ACHN (cell line): ENCODE results near the gene MEGF11.
A peak's percentile ranks its signal among the peaks of the same experiment; 100 is the strongest.

Source experiments
- DNase-seq: peaks from one replicate; pipeline ENCODE4 v3.0.0-alpha.2; 2015
- in situ Hi-C: cut with HindIII; loops from 2 replicates; pipeline ENCODE4 v1.10.0; 2017; ENCODE audit warnings: low sequenced_read_pairs, low pct_ligation_motif_present, low pct_unique_long_range_greater_than_20kb

The MEGF11 gene

DNA sequence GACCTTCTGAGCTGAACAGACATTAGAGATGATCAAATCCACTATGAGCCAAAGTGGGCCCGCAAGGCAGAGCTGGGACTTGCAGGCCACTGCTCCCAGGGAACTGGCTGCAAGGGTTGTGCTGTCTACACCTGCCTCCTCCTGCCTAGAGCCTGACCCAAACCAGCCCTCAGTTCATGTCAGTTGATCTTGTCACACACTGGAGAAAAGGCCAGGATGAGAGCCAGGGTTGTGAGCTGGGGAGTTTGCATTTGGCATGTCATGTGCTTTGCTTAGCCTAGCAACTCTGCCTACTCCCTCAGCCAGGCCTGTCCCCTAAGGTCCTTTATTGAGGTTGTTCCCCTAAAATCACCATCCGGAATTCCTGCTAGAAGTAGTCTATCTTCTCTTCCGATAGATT, 316.5 kb downstream of the MEGF11 start:
- no peak for DNase-seq

GRCh38 chr15:65936282-65936681, 317.3 kb downstream of the MEGF11 start:
- in situ Hi-C loops, result no loop called here
- DNase-seq, result no peak

More for the DNA sequence above, 316.5 kb downstream of the MEGF11 start:
- in situ Hi-C loops, result no loop called here

GRCh38 chr15:65935391-65935790, 318.2 kb downstream of the MEGF11 start:
- no peak for DNase-seq
- in situ Hi-C loops, result no loop called here

- DNase-seq, result no peak
- in situ Hi-C loops, result no loop called here
Observed at GRCh38 chr15:65931221-65931620, 322.3 kb downstream of the MEGF11 start.

DNA sequence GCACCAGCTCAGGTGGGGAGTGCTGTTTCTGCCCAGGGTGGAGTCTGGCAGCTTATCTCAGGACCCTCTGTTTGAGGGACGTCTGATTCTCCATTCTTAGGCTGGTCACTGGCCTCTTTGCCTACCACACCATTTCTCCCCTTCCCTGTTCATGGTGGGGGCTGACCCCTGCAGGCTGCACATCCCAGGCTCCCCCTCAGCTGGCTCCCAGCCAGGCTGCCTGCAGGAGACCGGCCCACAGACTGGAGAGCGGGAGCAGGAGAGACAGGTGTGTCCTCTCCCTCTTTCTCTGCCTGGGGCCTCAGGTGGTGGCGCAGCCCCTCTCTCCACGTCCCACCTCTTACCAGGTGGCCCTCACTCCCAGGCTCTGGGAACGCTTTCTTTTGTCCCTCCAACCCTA, 323.4 kb downstream of the MEGF11 start:
- in situ Hi-C loops, result no loop called here
- DNase-seq, result no peak

DNA sequence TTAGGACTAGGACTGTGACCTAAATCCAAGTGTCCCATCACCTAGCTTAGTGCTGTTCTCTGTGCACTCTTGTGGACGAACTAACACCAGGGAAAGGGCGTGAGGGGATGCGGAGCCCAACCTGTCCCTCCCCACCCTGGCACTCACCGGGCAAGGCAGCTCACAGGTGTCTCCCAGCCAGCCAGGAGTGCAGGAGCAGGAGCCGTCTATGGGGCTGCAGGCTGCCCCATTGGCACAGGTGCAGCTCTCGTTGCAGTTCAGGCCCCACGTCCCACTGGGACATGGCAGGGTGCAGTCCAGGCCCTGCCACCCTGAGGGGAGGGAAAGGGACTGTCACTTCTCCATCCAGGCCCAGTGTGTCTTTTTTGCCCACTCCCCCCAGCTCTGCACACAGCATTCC, 324.0 kb downstream of the MEGF11 start:
- in situ Hi-C loops, result no loop called here
- no peak for DNase-seq

DNA sequence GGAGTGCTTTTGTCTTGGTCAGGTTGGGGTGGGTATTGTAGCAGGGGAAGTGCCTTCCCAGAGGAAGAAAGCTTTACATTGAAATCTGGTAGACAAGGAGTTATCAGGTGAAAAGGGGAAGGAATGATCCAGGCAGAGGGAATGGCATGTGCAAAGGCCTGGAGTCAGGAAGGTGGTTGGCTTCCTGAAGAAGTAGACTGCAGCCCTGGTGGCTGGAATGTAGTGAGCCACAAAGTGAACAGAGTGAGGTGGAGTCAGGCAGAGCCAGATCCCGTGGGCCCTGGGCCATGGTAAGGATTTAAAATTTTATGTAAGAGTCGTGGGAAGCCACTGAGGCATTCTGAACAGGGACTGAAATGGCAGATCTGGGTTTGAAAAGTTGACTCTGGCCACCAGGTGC, 326.0 kb downstream of the MEGF11 start:
- in situ Hi-C loops, result no loop called here
- DNase-seq, result peak; percentile 2

- in situ Hi-C loops, result no loop called here
- DNase-seq, result no peak
Observed at GRCh38 chr15:65926899-65927298, 326.7 kb downstream of the MEGF11 start.

- in situ Hi-C loops, result no loop called here
- DNase-seq, result no peak
Observed at GRCh38 chr15:65926459-65926858, 327.1 kb downstream of the MEGF11 start.

- in situ Hi-C loops, result no loop called here
- DNase-seq, result no peak
Observed at GRCh38 chr15:65925338-65925737, 328.2 kb downstream of the MEGF11 start.

DNA sequence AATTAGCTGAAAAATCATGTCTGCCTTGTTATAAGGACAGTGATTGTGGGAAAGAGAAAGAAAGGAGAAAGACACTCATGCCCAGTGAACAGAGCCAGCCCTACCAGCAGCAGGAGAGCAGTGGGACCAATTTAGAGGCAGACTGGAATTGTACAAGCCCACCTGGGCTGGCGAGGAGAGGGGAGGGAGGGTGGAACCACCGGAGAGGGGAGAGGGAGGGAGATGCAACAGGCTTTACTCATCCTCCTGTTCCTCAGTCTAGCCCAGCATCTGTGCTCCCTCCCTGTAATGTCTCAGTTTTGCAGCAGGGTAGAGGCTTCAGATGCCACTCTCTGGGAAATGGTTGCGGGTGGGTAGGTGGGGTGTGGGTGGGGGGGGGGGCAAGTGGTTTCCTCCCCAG, 329.5 kb downstream of the MEGF11 start:
- in situ Hi-C loops, result no loop called here
- DNase-seq, result no peak

DNA sequence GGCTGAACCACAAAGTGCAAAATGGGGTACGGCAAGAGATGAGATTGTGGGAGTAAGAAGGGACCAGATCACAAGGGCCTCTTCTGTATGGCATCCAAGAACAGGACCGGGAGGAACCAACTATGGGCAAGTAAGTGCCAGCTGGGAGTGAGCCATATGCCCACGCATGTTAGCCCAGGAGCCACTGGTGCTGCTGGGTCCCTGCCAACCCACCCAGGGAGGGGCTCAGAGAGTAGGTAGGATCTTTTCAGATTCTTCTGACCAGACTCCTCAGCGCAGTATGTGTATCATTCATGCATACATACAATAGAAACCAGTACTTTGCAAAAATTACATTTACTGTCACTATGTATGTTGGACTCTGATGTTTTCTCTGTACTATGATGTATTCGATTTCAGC, 330.3 kb downstream of the MEGF11 start:
- in situ Hi-C loops, result no loop called here
- no peak for DNase-seq

GRCh38 chr15:65922621-65923020, 330.9 kb downstream of the MEGF11 start:
- in situ Hi-C loops, result no loop called here
- no peak for DNase-seq

GRCh38 chr15:65921780-65922179, 331.8 kb downstream of the MEGF11 start:
- in situ Hi-C loops, result no loop called here
- DNase-seq, result no peak

DNA sequence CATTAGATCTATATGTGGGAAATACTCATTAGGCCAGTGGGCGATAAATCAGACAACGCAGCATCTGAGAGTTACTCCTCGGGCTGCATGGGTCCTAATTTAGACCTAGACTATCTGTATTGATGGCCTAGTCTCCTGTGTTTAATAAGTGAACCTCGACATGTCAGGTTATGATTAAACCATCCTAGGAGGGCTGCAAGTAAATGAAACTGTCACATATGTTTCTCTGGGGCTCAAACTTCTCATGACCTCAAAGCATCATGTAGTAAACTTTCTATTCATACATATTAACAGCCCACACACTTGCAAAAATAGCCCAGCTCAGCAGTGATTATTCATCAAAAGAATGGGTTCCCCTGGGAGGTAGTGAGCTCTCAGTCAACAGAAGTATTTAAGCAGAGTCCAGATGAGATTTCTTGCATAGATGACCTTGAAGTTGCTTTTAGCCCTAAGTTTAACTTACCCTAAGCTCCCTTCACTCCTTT, 332.7 kb downstream of the MEGF11 start:
- no peak for DNase-seq
- in situ Hi-C loops, result no loop called here

DNA sequence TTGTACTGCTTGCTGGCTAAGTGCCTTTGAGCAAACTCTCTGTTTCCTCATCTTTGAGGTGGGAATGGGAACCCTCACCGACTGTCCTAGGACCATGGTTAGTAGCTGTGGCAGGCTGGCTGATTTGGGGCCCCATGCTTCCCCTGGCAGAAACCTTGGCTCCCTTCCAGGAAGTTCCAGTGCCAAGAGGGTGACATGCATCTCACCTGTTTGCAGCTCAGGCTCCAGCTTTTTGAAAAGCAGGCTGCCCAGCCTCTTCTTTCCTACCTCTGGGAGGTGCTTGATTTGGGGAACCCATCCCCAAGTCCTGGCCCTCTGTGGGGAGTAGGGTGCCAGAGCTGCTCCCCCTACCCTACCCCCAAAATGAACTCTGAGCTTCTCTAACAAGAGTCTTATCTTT, 333.4 kb downstream of the MEGF11 start:
- DNase-seq, result no peak
- in situ Hi-C loops, result no loop called here

DNA sequence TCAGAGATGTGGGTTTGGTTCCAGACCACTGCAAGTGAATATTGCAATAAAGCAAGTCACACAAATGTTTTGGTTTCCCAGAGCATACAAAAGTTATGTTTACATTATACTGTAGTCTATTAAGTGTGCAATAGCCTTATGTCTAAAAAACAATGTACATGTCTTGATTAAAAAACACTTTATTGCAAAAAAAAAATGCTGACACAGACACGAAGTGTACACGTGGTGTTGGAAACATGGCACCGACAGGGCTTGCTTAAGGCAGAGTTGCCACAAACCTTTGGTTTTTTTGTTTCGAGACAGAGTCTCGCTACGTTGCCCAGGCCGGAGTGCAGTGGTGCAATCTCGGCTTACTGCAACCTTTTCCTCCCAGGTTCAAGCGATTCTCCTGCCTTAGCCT, 334.2 kb downstream of the MEGF11 start:
- no peak for DNase-seq
- in situ Hi-C loops, result no loop called here

GRCh38 chr15:65918945-65919344, 334.6 kb downstream of the MEGF11 start:
- in situ Hi-C loops, result no loop called here
- no peak for DNase-seq

DNA sequence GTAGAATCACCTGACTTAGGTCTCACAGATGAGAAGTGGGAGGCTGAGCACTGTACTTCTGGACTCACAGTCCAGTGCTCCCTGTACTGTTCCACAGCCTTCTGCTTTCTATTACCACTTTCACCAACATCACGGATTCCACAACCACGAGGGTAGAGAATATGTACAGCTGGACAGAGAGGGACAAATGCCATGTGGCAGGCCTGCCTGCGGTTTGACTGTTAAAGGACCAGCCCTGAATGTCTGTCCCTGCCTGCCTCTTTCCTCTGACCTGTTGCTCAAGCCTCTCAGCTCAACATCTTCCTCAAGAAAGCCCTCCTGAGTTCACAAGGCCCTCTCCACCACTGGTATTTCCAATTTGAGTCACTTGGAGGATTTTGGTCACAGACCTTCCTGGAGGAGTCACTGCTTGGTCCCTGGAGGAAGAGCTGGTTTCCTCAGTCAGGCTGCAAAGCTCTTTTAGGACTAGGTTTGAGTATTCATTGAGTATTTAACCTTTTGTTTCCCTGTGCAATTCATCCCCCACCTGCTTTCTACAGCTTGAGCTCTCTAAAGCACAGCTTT, 335.1 kb downstream of the MEGF11 start:
- no peak for DNase-seq
- in situ Hi-C loops, result no loop called here

GRCh38 chr15:65917936-65918335, 335.6 kb downstream of the MEGF11 start:
- in situ Hi-C loops, result no loop called here
- no peak for DNase-seq

DNA sequence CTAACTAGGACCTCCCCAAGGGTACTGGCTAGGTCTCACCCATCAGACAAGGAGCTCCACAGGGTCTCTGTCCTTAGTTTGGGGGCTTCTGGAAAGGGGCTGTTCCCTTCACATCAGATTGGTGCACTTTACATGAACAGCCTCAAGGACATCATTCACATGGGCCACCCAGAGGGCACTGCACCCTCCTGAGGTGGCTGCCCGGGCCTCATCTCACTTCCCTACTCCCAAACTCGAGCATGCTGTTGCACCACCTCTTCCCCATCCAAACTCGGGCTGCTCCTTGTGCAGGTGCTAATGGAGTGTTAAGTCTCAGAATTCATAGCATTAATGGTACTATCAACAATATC, 336.2 kb downstream of the MEGF11 start:
- in situ Hi-C loops, result no loop called here
- no peak for DNase-seq
